Coronary artery (tissue), 2 donors: ENCODE data around the gene FDX2.

Experiments
- DNase-seq: peaks from one replicate; pipeline ENCODE4 v3.0.0-alpha.2; 2017; ENCODE audit warnings: low spot score
- H3K27ac ChIP-seq, 2 donors: fragments of 200-600 bp; sonication (generic); one replicate each; pipeline ENCODE4 v1.5.1; 2016 to 2019
- H3K4me3 ChIP-seq: fragments of 200-600 bp; sonication (generic); 2 replicates; pipeline ENCODE4 v1.5.1; 2016; ENCODE audit warnings: mild to moderate bottlenecking, moderate library complexity
- CTCF ChIP-seq: fragments of 200-600 bp; sonication (generic); IDR thresholded peaks from one replicate; pipeline ENCODE4 v1.5.1; 2019; ENCODE audit warnings: antibody characterized with exemption

Gene FDX2

GRCh38 chr19:10270180-10270615 lies 45.6 kb downstream of the FDX2 start:
- TF ChIP-seq CTCF, result no peak
- peak overlapping the region; percentile 46 to 85 for H3K27ac ChIP-seq
- H3K4me3 ChIP-seq, result peak overlapping the region; percentile 70
- no peak for DNase-seq

GRCh38 chr19:10269333-10270179 lies 46.3 kb downstream of the FDX2 start:
- Histone ChIP-seq H3K4me3 (peak overlapping the region; percentile 70), H3K27ac (peak overlapping the region; percentile 12 to 85)
- DNase-seq, result peak; percentile 89
- TF ChIP-seq CTCF, result peak; percentile 93

- no peak overlapping the region for H3K4me3 ChIP-seq
- H3K27ac ChIP-seq, result peak overlapping the region in 1 of 2 donors; percentile 64
- TF ChIP-seq CTCF, result no peak
- no peak for DNase-seq
Measured at GRCh38 chr19:10268071-10268470, 47.7 kb downstream of the FDX2 start.

GRCh38 chr19:10266706-10267105 lies 49.1 kb downstream of the FDX2 start:
- DNase-seq, result no peak
- no peak for TF ChIP-seq CTCF
- Histone ChIP-seq H3K4me3 (no peak overlapping the region), H3K27ac (no peak overlapping the region)

GRCh38 chr19:10262771-10263170 lies 53.0 kb downstream of the FDX2 start:
- H3K4me3 ChIP-seq, result no peak overlapping the region
- TF ChIP-seq CTCF, result no peak
- no peak for DNase-seq
- H3K27ac ChIP-seq, result no peak overlapping the region

- no peak for DNase-seq
- Histone ChIP-seq H3K27ac (no peak overlapping the region), H3K4me3 (no peak overlapping the region)
- no peak for TF ChIP-seq CTCF
Measured at GRCh38 chr19:10260141-10260584, 55.7 kb downstream of the FDX2 start.
